Measurements from ENCODE around the gene MYDGF.
A peak's percentile ranks its signal among the peaks of the same experiment; 100 is the strongest.

Gene MYDGF

GRCh38 chr19:4673726-4674125, 3.6 kb upstream of the MYDGF start:
- DNase-seq: peak; percentile 3

DNA sequence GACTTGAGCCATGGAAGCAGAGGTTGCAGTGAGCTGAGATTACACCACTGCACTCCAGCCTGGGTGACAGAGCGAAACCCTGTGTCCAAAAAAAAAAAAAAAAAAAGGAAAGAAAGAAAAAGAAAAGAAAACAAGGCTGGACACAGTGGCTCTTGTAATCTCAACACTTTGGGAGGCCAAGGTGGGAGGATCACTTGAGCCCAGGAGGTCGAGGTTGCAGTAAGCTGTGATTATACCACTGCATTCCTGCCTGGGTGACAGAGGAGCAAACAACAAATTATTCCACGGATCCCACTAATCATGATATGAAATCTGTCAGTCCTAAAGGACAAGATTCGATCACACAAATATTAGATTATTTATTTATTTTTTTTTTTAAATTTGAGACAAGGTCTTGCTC, 3.1 kb upstream of the MYDGF start:
- no peak for DNase-seq

DNA sequence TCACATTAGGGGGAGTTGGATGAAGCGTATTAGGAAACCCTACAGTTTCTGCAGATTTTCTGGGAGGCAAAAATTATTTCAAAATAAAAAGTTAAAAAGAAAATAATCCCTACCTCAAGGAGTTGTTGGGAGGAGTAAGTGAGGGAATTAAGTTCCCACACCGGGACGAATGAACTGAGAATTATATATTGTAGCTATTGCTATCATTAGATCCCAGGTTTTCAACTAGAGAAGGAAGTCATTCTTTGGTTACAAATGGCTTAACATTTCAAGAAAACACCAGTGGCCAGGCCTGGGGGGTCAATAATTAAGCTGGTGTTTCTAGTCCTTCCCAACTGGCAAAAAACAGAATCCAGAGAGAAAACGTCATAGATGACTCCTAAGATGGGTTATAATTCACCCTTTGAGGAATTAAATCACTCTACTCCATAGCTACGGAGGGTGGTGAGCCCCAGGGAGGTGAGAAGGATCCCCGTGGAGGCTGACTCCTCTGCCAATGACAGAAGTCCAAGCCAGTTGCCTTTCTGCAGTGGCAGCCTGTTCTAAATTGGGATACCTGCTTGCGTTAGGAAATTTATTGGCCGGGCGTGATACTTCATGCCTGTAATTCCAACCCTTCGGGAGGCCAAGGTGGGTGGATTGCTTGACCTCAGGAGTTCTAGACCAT, 1.2 kb upstream of the MYDGF start:
- peak; percentile 25 for DNase-seq

DNA sequence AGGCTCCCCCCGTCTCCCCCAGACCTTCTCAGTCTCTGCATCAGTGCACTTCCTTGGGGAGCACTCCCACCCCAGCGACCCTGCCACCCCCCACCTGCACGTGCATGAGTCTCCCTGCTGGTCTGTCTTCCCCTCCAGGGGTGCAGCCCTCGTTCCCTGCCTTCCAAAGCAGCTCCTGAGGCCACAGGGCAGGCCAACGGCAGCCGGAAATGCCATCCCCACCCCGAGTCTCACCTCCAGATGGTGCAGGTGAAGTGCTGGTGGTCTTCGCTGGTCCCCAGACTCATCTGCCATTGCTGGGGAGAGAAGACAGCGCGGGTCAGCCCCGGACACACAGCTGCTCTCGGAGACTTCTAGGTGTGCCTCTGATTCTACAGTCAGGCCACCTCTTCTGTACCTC, 5.5 kb downstream of the MYDGF start:
- DNase-seq: no peak

DNA sequence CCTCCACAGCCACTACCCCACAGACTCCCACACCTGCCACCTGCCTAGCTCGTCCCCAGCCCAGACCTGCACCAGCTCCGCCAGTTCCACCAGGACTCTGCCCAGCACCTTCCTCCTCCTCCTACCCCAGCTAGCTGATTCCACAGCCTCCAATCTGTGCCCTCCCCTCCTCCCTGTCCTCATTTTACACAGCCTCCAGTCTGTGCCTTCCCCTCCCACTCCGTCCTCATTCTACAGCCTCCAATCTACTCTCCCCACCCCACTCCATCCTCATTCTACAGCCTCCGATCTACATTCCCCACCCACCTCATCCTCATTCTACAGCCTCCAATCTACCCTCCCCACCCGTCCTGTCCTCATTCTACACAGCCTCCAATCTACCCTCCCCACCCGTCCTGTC, 7.3 kb downstream of the MYDGF start:
- no peak for DNase-seq

GRCh38 chr19:4662020-4662695, 8.0 kb downstream of the MYDGF start:
- DNase-seq: no peak

GRCh38 chr19:4660993-4661392, 9.1 kb downstream of the MYDGF start:
- DNase-seq: no peak

- no peak for DNase-seq
Observed at GRCh38 chr19:4660181-4660791, 9.9 kb downstream of the MYDGF start.

GRCh38 chr19:4657835-4658234, 12.3 kb downstream of the MYDGF start:
- DNase-seq: no peak

DNA sequence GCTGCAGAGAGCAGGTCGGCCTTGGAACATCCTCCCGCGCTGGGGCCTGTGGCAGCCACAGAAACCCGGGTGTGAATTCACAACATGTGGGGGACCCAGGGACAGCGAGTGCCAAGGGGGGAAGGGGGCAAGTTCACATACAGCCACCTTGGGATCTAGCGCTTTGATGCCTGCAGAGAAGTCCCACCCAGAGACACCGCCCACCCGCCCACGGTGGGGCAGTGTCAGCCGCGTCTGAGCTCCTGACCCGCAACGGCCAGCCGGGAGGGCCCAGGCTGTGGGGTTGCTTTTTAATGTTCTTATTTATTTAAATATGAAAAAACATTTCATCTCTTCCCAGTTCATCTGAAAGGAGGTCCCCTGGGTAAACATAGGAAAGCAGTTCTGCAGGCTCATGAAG, 12.9 kb downstream of the MYDGF start:
- DNase-seq: no peak

DNA sequence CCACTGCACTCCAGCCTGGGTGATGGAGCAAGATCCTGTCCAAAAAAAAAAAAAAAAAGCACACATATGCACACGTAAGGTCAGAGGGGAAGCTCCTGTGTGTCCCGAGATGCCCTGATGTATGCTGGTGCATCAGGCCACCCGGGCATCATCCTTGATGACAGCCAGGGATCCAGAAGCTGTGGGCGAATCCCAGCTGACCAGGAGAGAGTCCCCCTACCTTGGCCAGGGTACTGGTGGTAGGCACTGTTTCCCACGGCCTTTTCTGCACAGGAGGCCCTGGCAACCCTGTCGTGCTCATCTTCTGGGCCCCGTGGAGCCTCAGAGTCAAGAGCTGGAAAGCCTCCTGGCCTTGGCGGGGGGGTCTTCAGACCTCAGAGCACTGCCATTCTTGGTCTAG, 14.0 kb downstream of the MYDGF start:
- DNase-seq: no peak

GRCh38 chr19:4654437-4655361, 15.4 kb downstream of the MYDGF start:
- DNase-seq: no peak

GRCh38 chr19:4653793-4654436, 16.2 kb downstream of the MYDGF start:
- no peak for DNase-seq

GRCh38 chr19:4652075-4652474, 18.1 kb downstream of the MYDGF start:
- DNase-seq: no peak

DNA sequence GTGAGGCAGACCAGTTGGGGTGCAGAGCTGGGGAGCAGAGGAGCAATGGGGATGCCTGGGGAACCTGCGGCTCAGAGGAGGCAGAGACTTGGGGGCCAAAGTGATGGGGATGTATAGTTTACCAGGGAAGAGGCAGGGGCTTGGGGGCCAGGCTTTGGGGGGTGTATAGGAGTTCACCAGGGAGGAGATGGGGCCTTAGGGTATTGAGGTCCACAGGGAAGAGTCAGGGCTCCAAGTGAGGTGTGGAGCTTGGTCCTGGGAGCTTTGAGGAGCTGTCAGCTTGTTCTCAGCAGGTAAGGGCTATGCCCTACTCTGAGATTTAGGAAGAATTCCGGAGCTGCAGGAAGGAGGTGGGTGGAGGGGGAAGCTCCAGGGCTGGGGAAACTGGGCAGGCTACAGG, 20.0 kb downstream of the MYDGF start:
- no peak for DNase-seq

DNA sequence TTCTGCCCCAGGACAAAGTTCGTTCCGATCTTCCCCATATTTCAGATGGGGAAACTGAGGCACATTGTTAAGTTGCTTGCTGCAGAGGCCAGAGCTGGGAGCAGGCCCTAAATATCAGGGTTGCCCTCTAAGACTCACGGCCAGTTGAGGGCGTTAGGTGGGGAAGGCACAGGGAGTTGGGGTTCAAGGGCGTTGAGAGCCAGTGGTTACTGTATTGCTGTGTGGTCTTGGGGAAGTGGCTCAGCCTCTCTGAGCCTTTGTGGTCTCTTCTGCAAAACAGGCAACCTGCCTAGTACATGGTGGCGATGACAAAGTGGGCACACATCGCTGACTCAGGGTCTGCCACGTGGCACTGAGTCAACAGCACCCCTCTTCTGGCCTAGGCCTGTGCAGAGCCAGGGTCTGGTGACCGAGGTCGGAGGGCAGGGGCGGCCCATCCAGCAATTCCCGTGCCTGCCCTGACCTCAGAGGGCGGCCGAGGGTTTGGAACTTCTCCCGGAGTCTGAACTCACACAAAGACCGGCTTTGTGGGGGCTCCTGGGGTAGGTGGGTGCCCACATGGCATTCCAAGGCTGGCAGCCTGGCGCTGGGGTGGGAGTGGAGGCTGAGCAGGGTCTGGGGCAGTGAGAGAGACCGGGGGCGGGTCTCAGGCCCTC, 20.6 kb downstream of the MYDGF start:
- no peak for DNase-seq

- DNase-seq: no peak
Observed at GRCh38 chr19:4647676-4648644, 22.2 kb downstream of the MYDGF start.

- no peak for DNase-seq
Observed at GRCh38 chr19:4645718-4646117, 24.4 kb downstream of the MYDGF start.

GRCh38 chr19:4642625-4643024, 27.5 kb downstream of the MYDGF start:
- DNase-seq: no peak

GRCh38 chr19:4641132-4641531, 29.0 kb downstream of the MYDGF start:
- no peak for DNase-seq
